Right lobe of liver (tissue), 6 donors: Measurements from ENCODE around the gene FGF3. TPM values are rescaled to one million over a fixed set of nuclear protein-coding genes. Genes with fewer than 3 reads are reported as not detected.
"Not testable (repeated sequence)": the region's sequence is repeated elsewhere in the genome, so short reads cannot be mapped to it uniquely, and the experiment has no call there.

Experiments used
- ATAC-seq, 4 donors: fragments of 200-7000 bp; cut with Tn5 transposase; one replicate each; pipeline ENCODE4 v1.9.1; 2020; ENCODE audit warnings: mild to moderate bottlenecking in 4 of 4, moderate library complexity in 4 of 4
- DNase-seq, 3 donors: peaks; one replicate each; pipeline ENCODE4 v3.0.0-alpha.2; 2020
- H3K27ac ChIP-seq, 3 donors: fragments of 200-600 bp; one replicate each; pipeline ENCODE4 v1.8.0; 2022
- H3K27me3 ChIP-seq, 2 donors: fragments of 200-600 bp; one replicate each; pipeline ENCODE4 v1.8.0; 2022
- H3K36me3 ChIP-seq, 4 donors: fragments of 200-600 bp; sonication (generic) in 1 of 4; one replicate each; pipeline versions ENCODE4 v1.5.1 to v1.8.0; 2017 to 2022; ENCODE audit warnings: control low read depth in 1 of 4
- H3K4me1 ChIP-seq, 4 donors: fragments of 200-600 bp; sonication (generic) in 1 of 4; one replicate each; pipeline versions ENCODE4 v1.5.1 to v1.8.0; 2017 to 2022; ENCODE audit warnings: control low read depth in 1 of 4
- H3K4me3 ChIP-seq, 3 donors: fragments of 200-600 bp; one replicate each; pipeline ENCODE4 v1.8.0; 2022
- H3K9me3 ChIP-seq, 4 donors: fragments of 200-600 bp; sonication (generic) in 1 of 4; one replicate each; pipeline versions ENCODE4 v1.5.1 to v1.8.0; 2017 to 2022; ENCODE audit warnings: control low read depth in 1 of 4
- CTCF ChIP-seq, 4 donors: fragments of 200-600 bp in 3 of 4; fragments of 450-650 bp in 1 of 4; IDR thresholded peaks; one replicate each; pipeline versions ENCODE4 v1.5.1 to v1.8.0; 2016 to 2022; ENCODE audit warnings: antibody characterized with exemption in 4 of 4, mild to moderate bottlenecking in 2 of 4
- POLR2A ChIP-seq: fragments of 450-650 bp; IDR thresholded peaks from one replicate; pipeline ENCODE4 v1.6.1; 2017; ENCODE audit warnings: antibody characterized with exemption, mild to moderate bottlenecking
- WGBS: methylation state at CpG from one replicate; pipeline ENCODE4 v1.1.6; 2018; ENCODE audit warnings: low coverage, low lambda C conversion rate; ENCODE audit not compliant: insufficient coverage; ENCODE audit errors: missing lambda C conversion rate; 5-methylcytosine and 5-hydroxymethylcytosine counted together
- intact Hi-C, 2 donors: fragments of 100-400 bp; cut with DNase I; formaldehyde crosslinking; loops; one replicate each; pipeline versions ENCODE4 v1.11.2 to v1.14.1; 2022
- total RNA-seq, 6 experiments: library from RNA; depleted of rRNA in 2 of 6; stranded (reverse); fragments of >200 nt in 2 of 6; fragmentation: NEBNext Ultra II Directional in 3 of 6; extraction: Animal tissue kit (Norgen Biotek cat#: 25700) in 3 of 6; gene quantifications; one replicate each; pipeline versions ENCODE4 v1.1.0 to v1.2.4, GENCODE V29; 2016 to 2023
- donor health status: DM: no; HTN: yes; CAD: no.
- donor health status: DM: no; HTN: no; CAD: no.
- donor health status: DM: no; HTN: no; CAD: no.
- donor health status: DM: no; HTN: yes; CAD: no.
- donor health status: DM: no; HTN: yes; CAD: no.

FGF3 gene
- total RNA-seq, 6 experiments from 2014 or later: not detected

- Histone ChIP-seq H3K27ac (no peak overlapping the region), H3K27me3 (peaks cover 0 to 17% of the 10 kb centered on the region in 2 donors), H3K9me3 (no peaks in the 10 kb centered on the region), H3K36me3 (no peaks in the 10 kb centered on the region), H3K4me3 (no peak overlapping the region), H3K4me1 (peaks cover 0 to 6% (median 0%) of the 10 kb centered on the region in 4 donors)
- no peak for ATAC-seq
- DNase-seq: no peak
- TF ChIP-seq CTCF (IDR thresholded peaks at IDR 0.05): no peak
- no peak for TF ChIP-seq POLR2A
- 3% methylated on average over 17 of the region's 107 CpGs for WGBS
- intact Hi-C loops: no loop called here
Measured at GRCh38 chr11:69774354-69775162, 44.7 kb downstream of the FGF3 start.

- no peak for TF ChIP-seq POLR2A
- DNase-seq (no peak), ATAC-seq (no peak)
- Histone ChIP-seq H3K36me3 (no peaks in the 10 kb centered on the region), H3K4me3 (no peak overlapping the region), H3K9me3 (no peaks in the 10 kb centered on the region), H3K27me3 (peaks cover 0 to 17% of the 10 kb centered on the region in 2 donors), H3K4me1 (peaks cover 0 to 6% (median 0%) of the 10 kb centered on the region in 4 donors), H3K27ac (no peak overlapping the region)
- 5% methylated on average over 4 of the region's 30 CpGs for WGBS
- intact Hi-C loops: no loop called here
Measured at GRCh38 chr11:69773626-69774353, 45.4 kb downstream of the FGF3 start.

GRCh38 chr11:69771466-69771865 lies 47.8 kb downstream of the FGF3 start:
- H3K4me1 ChIP-seq: peaks cover 0 to 6% (median 0%) of the 10 kb centered on the region in 4 donors
- H3K36me3 ChIP-seq: no peaks in the 10 kb centered on the region
- peaks cover 0 to 17% of the 10 kb centered on the region in 2 donors for H3K27me3 ChIP-seq
- no peak overlapping the region for H3K4me3 ChIP-seq
- no peak for DNase-seq
- no peak for ATAC-seq
- intact Hi-C loops: no loop called here
- H3K27ac ChIP-seq: no peak overlapping the region
- TF ChIP-seq POLR2A (no peak), CTCF (IDR thresholded peaks at IDR 0.05) (no peak)
- no peaks in the 10 kb centered on the region for H3K9me3 ChIP-seq
- WGBS: 41% methylated on average over 7 of the region's 7 CpGs

- TF ChIP-seq POLR2A: no peak
- Histone ChIP-seq H3K4me1 (peaks cover 0 to 4% (median 0%) of the 10 kb centered on the region in 4 donors), H3K9me3 (no peaks in the 10 kb centered on the region), H3K27me3 (peaks cover 0 to 17% of the 10 kb centered on the region in 2 donors), H3K4me3 (no peak overlapping the region), H3K36me3 (no peaks in the 10 kb centered on the region), H3K27ac (no peak overlapping the region)
- 19% methylated on average over 5 of the region's 5 CpGs for WGBS
- intact Hi-C loops: no loop called here
- ATAC-seq (no peak), DNase-seq (no peak)
Measured at GRCh38 chr11:69770540-69770939, 48.7 kb downstream of the FGF3 start.

- no peak for DNase-seq
- 58% methylated on average over 7 of the region's 10 CpGs for WGBS
- Histone ChIP-seq H3K9me3 (no peaks in the 10 kb centered on the region), H3K4me3 (no peak overlapping the region), H3K27me3 (no peaks in the 10 kb centered on the region), H3K27ac (no peak overlapping the region), H3K36me3 (no peaks in the 10 kb centered on the region), H3K4me1 (peaks cover 0 to under 1% (median 0%) of the 10 kb centered on the region in 4 donors)
- intact Hi-C loops: no loop called here
- TF ChIP-seq CTCF (IDR thresholded peaks at IDR 0.05): no peak
- no peak for TF ChIP-seq POLR2A
- no peak for ATAC-seq
Measured at GRCh38 chr11:69765498-69765995, 53.7 kb downstream of the FGF3 start.

GRCh38 chr11:69764918-69765317 lies 54.3 kb downstream of the FGF3 start:
- H3K36me3 ChIP-seq, intact Hi-C loops, DNase-seq, H3K27me3 ChIP-seq, H3K27ac ChIP-seq, H3K4me1 ChIP-seq, H3K4me3 ChIP-seq, H3K9me3 ChIP-seq, ATAC-seq: not testable (repeated sequence)
- 40% methylated on average over 1 of the region's 7 CpGs for WGBS
